ENCODE data around the gene C1QTNF9. TPM values are rescaled to one million over a fixed set of nuclear protein-coding genes. Genes with fewer than 3 reads are reported as not detected.

C1QTNF9 gene
- total and polyA plus RNA-seq, 4 donors = 0.10 to 0.25 (median 0.19) TPM; not detected in 1

DNA sequence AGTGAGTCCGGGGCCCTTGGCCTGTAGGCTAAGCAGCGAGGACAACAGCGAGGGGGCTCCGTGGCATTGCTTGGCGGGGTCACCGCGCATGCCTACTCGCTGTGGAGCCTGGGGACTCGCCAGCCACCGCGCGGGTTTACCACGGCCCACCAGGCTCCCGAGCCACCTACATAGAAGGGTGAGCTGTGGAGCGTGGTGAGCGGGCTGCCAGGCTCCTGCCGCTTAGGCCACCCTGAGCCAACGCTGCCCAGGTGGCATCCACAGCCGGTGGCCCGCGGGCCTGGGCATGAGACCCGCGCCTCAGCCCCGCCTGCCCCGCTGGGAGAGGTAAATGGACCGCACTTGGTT is 31.2 kb downstream of the C1QTNF9 start:
- no peaks in the 10 kb centered on the region for H3K4me1 ChIP-seq (ENCODE audit: control insufficient read depth in 4 of 4, insufficient read depth in 4 of 4, low read length in 3 of 4)

DNA sequence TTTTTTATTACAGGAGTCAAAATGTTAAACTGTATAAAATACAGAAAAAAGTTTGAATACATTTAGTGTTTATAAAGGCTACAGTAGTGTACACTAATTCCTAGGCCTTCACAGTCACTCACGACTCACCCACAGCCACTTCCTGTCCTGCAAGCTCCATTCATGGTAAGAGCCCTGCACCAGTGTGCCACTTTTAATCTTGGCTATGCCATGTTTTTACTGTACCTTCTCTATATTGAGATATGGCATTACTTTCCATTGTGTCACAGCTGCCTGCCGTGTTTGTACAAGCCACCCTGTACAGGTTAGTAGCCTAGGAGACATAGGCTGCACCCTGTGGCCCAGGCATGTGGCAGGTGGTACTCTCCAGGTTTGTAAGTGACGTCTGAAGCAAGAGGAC is 32.1 kb downstream of the C1QTNF9 start:
- no peak for DNase-seq (ENCODE audit: low spot score)
- H3K4me3 ChIP-seq (ENCODE audit: low read depth in 1 of 3, low read length in 3 of 3) = no peak overlapping the region
- TF ChIP-seq, protein P1, sequence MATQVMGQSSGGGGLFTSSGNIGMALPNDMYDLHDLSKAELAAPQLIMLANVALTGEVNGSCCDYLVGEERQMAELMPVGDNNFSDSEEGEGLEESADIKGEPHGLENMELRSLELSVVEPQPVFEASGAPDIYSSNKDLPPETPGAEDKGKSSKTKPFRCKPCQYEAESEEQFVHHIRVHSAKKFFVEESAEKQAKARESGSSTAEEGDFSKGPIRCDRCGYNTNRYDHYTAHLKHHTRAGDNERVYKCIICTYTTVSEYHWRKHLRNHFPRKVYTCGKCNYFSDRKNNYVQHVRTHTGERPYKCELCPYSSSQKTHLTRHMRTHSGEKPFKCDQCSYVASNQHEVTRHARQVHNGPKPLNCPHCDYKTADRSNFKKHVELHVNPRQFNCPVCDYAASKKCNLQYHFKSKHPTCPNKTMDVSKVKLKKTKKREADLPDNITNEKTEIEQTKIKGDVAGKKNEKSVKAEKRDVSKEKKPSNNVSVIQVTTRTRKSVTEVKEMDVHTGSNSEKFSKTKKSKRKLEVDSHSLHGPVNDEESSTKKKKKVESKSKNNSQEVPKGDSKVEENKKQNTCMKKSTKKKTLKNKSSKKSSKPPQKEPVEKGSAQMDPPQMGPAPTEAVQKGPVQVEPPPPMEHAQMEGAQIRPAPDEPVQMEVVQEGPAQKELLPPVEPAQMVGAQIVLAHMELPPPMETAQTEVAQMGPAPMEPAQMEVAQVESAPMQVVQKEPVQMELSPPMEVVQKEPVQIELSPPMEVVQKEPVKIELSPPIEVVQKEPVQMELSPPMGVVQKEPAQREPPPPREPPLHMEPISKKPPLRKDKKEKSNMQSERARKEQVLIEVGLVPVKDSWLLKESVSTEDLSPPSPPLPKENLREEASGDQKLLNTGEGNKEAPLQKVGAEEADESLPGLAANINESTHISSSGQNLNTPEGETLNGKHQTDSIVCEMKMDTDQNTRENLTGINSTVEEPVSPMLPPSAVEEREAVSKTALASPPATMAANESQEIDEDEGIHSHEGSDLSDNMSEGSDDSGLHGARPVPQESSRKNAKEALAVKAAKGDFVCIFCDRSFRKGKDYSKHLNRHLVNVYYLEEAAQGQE (IDR thresholded peaks at IDR 0.05) = no peak
- no peak for TF ChIP-seq FOXA1 (IDR thresholded peaks at IDR 0.05)
- TF ChIP-seq SP1 (IDR thresholded peaks at IDR 0.05) = no peak
- TF ChIP-seq, protein P2, sequence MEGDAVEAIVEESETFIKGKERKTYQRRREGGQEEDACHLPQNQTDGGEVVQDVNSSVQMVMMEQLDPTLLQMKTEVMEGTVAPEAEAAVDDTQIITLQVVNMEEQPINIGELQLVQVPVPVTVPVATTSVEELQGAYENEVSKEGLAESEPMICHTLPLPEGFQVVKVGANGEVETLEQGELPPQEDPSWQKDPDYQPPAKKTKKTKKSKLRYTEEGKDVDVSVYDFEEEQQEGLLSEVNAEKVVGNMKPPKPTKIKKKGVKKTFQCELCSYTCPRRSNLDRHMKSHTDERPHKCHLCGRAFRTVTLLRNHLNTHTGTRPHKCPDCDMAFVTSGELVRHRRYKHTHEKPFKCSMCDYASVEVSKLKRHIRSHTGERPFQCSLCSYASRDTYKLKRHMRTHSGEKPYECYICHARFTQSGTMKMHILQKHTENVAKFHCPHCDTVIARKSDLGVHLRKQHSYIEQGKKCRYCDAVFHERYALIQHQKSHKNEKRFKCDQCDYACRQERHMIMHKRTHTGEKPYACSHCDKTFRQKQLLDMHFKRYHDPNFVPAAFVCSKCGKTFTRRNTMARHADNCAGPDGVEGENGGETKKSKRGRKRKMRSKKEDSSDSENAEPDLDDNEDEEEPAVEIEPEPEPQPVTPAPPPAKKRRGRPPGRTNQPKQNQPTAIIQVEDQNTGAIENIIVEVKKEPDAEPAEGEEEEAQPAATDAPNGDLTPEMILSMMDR (IDR thresholded peaks at IDR 0.05; ENCODE audit: low read depth, low read length, missing input control) = no peak
- TF ChIP-seq, protein P3, sequence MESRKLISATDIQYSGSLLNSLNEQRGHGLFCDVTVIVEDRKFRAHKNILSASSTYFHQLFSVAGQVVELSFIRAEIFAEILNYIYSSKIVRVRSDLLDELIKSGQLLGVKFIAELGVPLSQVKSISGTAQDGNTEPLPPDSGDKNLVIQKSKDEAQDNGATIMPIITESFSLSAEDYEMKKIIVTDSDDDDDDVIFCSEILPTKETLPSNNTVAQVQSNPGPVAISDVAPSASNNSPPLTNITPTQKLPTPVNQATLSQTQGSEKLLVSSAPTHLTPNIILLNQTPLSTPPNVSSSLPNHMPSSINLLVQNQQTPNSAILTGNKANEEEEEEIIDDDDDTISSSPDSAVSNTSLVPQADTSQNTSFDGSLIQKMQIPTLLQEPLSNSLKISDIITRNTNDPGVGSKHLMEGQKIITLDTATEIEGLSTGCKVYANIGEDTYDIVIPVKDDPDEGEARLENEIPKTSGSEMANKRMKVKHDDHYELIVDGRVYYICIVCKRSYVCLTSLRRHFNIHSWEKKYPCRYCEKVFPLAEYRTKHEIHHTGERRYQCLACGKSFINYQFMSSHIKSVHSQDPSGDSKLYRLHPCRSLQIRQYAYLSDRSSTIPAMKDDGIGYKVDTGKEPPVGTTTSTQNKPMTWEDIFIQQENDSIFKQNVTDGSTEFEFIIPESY (IDR thresholded peaks at IDR 0.05) = no peak
- TF ChIP-seq RXRA (IDR thresholded peaks at IDR 0.05) = no peak
- no peak for TF ChIP-seq HNF4G (IDR thresholded peaks at IDR 0.05)

More for the DNA sequence above, 31.2 kb downstream of the C1QTNF9 start:
- Histone ChIP-seq H3K4me3 (ENCODE audit: low read depth in 1 of 3, low read length in 3 of 3) (no peak overlapping the region), H3K27ac (ENCODE audit: low read depth in 1 of 2, low read length in 2 of 2) (no peak overlapping the region), H3K9ac (ENCODE audit: low read depth in 1 of 2, low read length in 2 of 2) (no peak overlapping the region), H3K9me3 (ENCODE audit: control insufficient read depth in 4 of 4, low read length in 3 of 4) (no peaks in the 10 kb centered on the region), H3K27me3 (ENCODE audit: control insufficient read depth in 4 of 4, insufficient read depth in 4 of 4, low read length in 3 of 4) (peaks cover 0 to 3% (median 0%) of the 10 kb centered on the region in 4 donors), H3K36me3 (ENCODE audit: control insufficient read depth in 4 of 4, insufficient read depth in 3 of 4, low read depth in 1 of 4, low read length in 3 of 4) (no peaks in the 10 kb centered on the region)
- 79% methylated on average over 26 of the region's 26 CpGs for WGBS
- TF ChIP-seq TAF1 (conservative IDR thresholded peaks at IDR 0.05) = no peak
- DNase-seq (ENCODE audit: low spot score) = no peak

DNA sequence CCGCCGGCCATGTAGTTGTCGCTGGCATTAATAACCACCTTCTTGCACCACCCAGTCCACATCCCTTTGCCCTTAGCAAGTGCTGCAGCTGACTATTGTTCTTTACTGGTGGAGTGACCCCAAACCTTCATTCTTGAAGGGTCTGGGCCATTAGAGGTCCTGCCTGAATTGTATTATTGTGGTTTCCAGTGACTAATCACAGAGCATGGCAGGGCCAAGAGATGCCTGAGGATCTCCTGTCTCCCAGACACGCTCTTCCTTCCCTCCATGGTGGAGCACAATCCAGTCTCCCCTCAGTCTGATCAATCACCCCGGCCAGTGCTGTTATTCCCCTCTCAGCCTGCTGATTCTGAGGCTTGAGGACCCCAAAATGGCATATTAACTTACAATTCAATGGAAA is 39.0 kb downstream of the C1QTNF9 start:
- WGBS = 86% methylated on average over 5 of the region's 5 CpGs
- H3K9ac ChIP-seq (ENCODE audit: low read depth in 1 of 2, low read length in 2 of 2) = no peak overlapping the region
- no peaks in the 10 kb centered on the region for H3K36me3 ChIP-seq (ENCODE audit: control insufficient read depth in 4 of 4, insufficient read depth in 3 of 4, low read depth in 1 of 4, low read length in 3 of 4)
- no peaks in the 10 kb centered on the region for H3K9me3 ChIP-seq (ENCODE audit: control insufficient read depth in 4 of 4, low read length in 3 of 4)
- H3K4me1 ChIP-seq (ENCODE audit: control insufficient read depth in 4 of 4, insufficient read depth in 4 of 4, low read length in 3 of 4) = peaks cover 0 to 4% (median 2%) of the 10 kb centered on the region in 4 donors
- H3K27me3 ChIP-seq (ENCODE audit: control insufficient read depth in 4 of 4, insufficient read depth in 4 of 4, low read length in 3 of 4) = no peaks in the 10 kb centered on the region
- peak overlapping the region; percentile 53 to 80 for H3K27ac ChIP-seq (ENCODE audit: low read depth in 1 of 2, low read length in 2 of 2)
- H3K4me3 ChIP-seq (ENCODE audit: low read depth in 1 of 3, low read length in 3 of 3) = no peak overlapping the region
- no peak for DNase-seq (ENCODE audit: low spot score)
- TF ChIP-seq, protein P2 (IDR thresholded peaks at IDR 0.05; ENCODE audit: low read depth, low read length, missing input control) = no peak
- TF ChIP-seq RAD21 (IDR thresholded peaks at IDR 0.05) (no peak), SP1 (IDR thresholded peaks at IDR 0.05) (no peak), YY1 (IDR thresholded peaks at IDR 0.05) (no peak), TAF1 (conservative IDR thresholded peaks at IDR 0.05) (no peak), HNF4G (IDR thresholded peaks at IDR 0.05) (no peak), EGR1 (IDR thresholded peaks at IDR 0.05; ENCODE audit: low read depth in 2 of 2) (no peak), NR2F2 (IDR thresholded peaks at IDR 0.05) (no peak), RXRA (IDR thresholded peaks at IDR 0.05) (no peak), FOXA2 (IDR thresholded peaks at IDR 0.05) (no peak)
- TF ChIP-seq, protein P4, sequence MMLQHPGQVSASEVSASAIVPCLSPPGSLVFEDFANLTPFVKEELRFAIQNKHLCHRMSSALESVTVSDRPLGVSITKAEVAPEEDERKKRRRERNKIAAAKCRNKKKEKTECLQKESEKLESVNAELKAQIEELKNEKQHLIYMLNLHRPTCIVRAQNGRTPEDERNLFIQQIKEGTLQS (IDR thresholded peaks at IDR 0.05) = no peak
- TF ChIP-seq, protein P1 (IDR thresholded peaks at IDR 0.05) = no peak

More for the DNA sequence above, 32.1 kb downstream of the C1QTNF9 start:
- Histone ChIP-seq H3K4me1 (ENCODE audit: control insufficient read depth in 4 of 4, insufficient read depth in 4 of 4, low read length in 3 of 4) (no peaks in the 10 kb centered on the region), H3K9me3 (ENCODE audit: control insufficient read depth in 4 of 4, low read length in 3 of 4) (no peaks in the 10 kb centered on the region), H3K36me3 (ENCODE audit: control insufficient read depth in 4 of 4, insufficient read depth in 3 of 4, low read depth in 1 of 4, low read length in 3 of 4) (no peaks in the 10 kb centered on the region), H3K27ac (ENCODE audit: low read depth in 1 of 2, low read length in 2 of 2) (no peak overlapping the region), H3K9ac (ENCODE audit: low read depth in 1 of 2, low read length in 2 of 2) (no peak overlapping the region), H3K27me3 (ENCODE audit: control insufficient read depth in 4 of 4, insufficient read depth in 4 of 4, low read length in 3 of 4) (peaks cover 0 to 3% (median 0%) of the 10 kb centered on the region in 4 donors)
- 80% methylated on average over 3 of the region's 3 CpGs for WGBS

Data from liver (tissue), 9 donors.